HCT116 (cell line): ENCODE data around the gene SLC2A13. TPM values are rescaled to one million over a fixed set of nuclear protein-coding genes. Genes with fewer than 3 reads are reported as not detected.

Source experiments
- ATAC-seq: fragments of 200-7000 bp; cut with Tn5 transposase; 2 replicates; pipeline ENCODE4 v1.9.1; 2020; ENCODE audit warnings: mild to moderate bottlenecking, moderate library complexity
- BruUV-seq: library from RNA; stranded (reverse); fragments of 400-500 nt; replicated peaks from 2 replicates; lab custom pipeline; 2021; lab: Mats Ljungman, UMichigan
- CTCF ChIA-PET: fragments of 300-600 bp; sonication (Branson Sonifier 250); formaldehyde crosslinking; loops from one replicate; lab custom pipeline; 2021; ENCODE audit warnings: antibody characterized with exemption; lab: Charles Lee
- POLR2A ChIA-PET: fragments of 300-600, 350-600 bp; sonication (Branson Sonifier 250); formaldehyde crosslinking; loops from one replicate; lab custom pipeline; 2021; ENCODE audit warnings: antibody characterized with exemption; lab: Charles Lee
- RAD21 ChIA-PET, 2 experiments: fragments of 300-600 bp; sonication (Branson Sonifier 250); formaldehyde crosslinking; loops; one replicate each; lab custom pipeline; 2023; ENCODE audit warnings: low total read pairs in 2 of 2; ENCODE audit not compliant: uncharacterized antibody in 2 of 2, unreplicated experiment in 2 of 2, low non-redundant PET in 1 of 2; lab: Charles Lee
- DNase-seq: peaks from one replicate; pipeline ENCODE4 v3.0.0-alpha.2; 2010; ENCODE audit warnings: low read depth, low spot score
- H2AFZ ChIP-seq: fragments of 200-600 bp; shearing (Covaris generic), sonication (generic); 2 replicates; pipeline ENCODE4 v1.6.1; 2017; ENCODE audit warnings: low read depth, mixed run types, mixed read lengths, antibody characterized with exemption, low read length; ENCODE audit not compliant: poor library complexity, severe bottlenecking
- H3K27ac ChIP-seq: 2 replicates; pipeline ENCODE4 v1.5.1; 2012; ENCODE audit warnings: low read depth, low read length
- H3K27me3 ChIP-seq: fragments of 200-600 bp; sonication (generic); 2 replicates; pipeline ENCODE4 v1.6.1; 2016; ENCODE audit warnings: mixed run types, low read length, mixed read lengths; ENCODE audit not compliant: insufficient read depth
- H3K36me3 ChIP-seq, 2 experiments: fragments of 200-500 bp in 1 of 2; fragments of 200-600 bp in 1 of 2; sonication (Bioruptor generic) in 1 of 2; sonication (generic) in 1 of 2; 2 replicates each; pipeline versions ENCODE4 v1.5.1 to v1.6.1; 2014 to 2016; ENCODE audit warnings: low read length in 2 of 2, inconsistent platforms in 1 of 2, mixed read lengths in 1 of 2, mixed run types in 1 of 2; ENCODE audit not compliant: insufficient read depth in 2 of 2, control insufficient read depth in 1 of 2
- H3K4me1 ChIP-seq, 2 experiments: fragments of 200-600 bp in 1 of 2; sonication (generic) in 1 of 2; 2 replicates each; pipeline versions ENCODE4 v1.5.1 to v1.6.1; 2012 to 2017; ENCODE audit warnings: low read length in 2 of 2, inconsistent platforms in 1 of 2, mild to moderate bottlenecking in 1 of 2, mixed read lengths in 1 of 2, mixed run types in 1 of 2, moderate library complexity in 1 of 2; ENCODE audit not compliant: insufficient read depth in 2 of 2, control insufficient read depth in 1 of 2
- H3K4me2 ChIP-seq: fragments of 200-600 bp; sonication (generic); 2 replicates; pipeline ENCODE4 v1.6.1; 2017; ENCODE audit warnings: mixed run types, low read length, mixed read lengths
- H3K4me3 ChIP-seq, 2 experiments: fragments of 200-600 bp in 1 of 2; sonication (generic) in 1 of 2; replicated peaks in 1 of 2; 2 replicates each; pipeline ENCODE4 v1.5.1; 2011 to 2016; ENCODE audit warnings: low read length in 2 of 2, control low read depth in 1 of 2, low read depth in 1 of 2, mild to moderate bottlenecking in 1 of 2, mixed read lengths in 1 of 2, mixed run types in 1 of 2
- H3K79me2 ChIP-seq: fragments of 200-600 bp; sonication (generic); 2 replicates; pipeline ENCODE4 v1.6.1; 2017; ENCODE audit warnings: mild to moderate bottlenecking, mixed run types, low read length, moderate library complexity, mixed read lengths; ENCODE audit not compliant: insufficient read depth
- H3K9ac ChIP-seq: fragments of 200-600 bp; sonication (generic); 2 replicates; pipeline ENCODE4 v1.6.1; 2016; ENCODE audit warnings: low read length, mixed read lengths
- H3K9me2 ChIP-seq: fragments of 200-600 bp; sonication (generic), shearing (Covaris generic); 2 replicates; pipeline ENCODE4 v1.6.1; 2017; ENCODE audit warnings: mixed run types, mild to moderate bottlenecking, moderate library complexity; ENCODE audit not compliant: insufficient read depth
- H3K9me3 ChIP-seq, 2 experiments: fragments of 200-500 bp in 1 of 2; fragments of 200-600 bp in 1 of 2; sonication (Bioruptor generic) in 1 of 2; sonication (generic) in 1 of 2; 2 replicates each; pipeline ENCODE4 v1.6.1; 2014 to 2017; ENCODE audit warnings: low read length in 2 of 2, mixed read lengths in 2 of 2, inconsistent platforms in 1 of 2, low read depth in 1 of 2, mild to moderate bottlenecking in 1 of 2, mixed run types in 1 of 2, moderate library complexity in 1 of 2; ENCODE audit not compliant: control insufficient read depth in 1 of 2, insufficient read depth in 1 of 2
- H4K20me1 ChIP-seq: fragments of 200-600 bp; sonication (generic), shearing (Covaris generic); 2 replicates; pipeline ENCODE4 v1.6.1; 2017; ENCODE audit warnings: mixed run types, mild to moderate bottlenecking, moderate library complexity; ENCODE audit not compliant: insufficient read depth
- CBX3 ChIP-seq: IDR thresholded peaks from 2 replicates; pipeline ENCODE4 v1.6.1; 2012; ENCODE audit warnings: low read depth
- CEBPB ChIP-seq: IDR thresholded peaks from 2 replicates; pipeline ENCODE4 v1.6.1; 2012; ENCODE audit warnings: low read depth
- EGR1 ChIP-seq: IDR thresholded peaks from 2 replicates; pipeline ENCODE4 v1.6.1; 2012; ENCODE audit warnings: low read depth
- ELF1 ChIP-seq: IDR thresholded peaks from 2 replicates; pipeline ENCODE4 v1.6.1; 2012; ENCODE audit warnings: low read depth, borderline replicate concordance
- FOSL1 ChIP-seq: IDR thresholded peaks from 2 replicates; pipeline ENCODE4 v1.6.1; 2012; ENCODE audit warnings: low read depth
- POLR2A ChIP-seq: IDR thresholded peaks from 2 replicates; pipeline ENCODE4 v1.7.0; 2011; ENCODE audit warnings: borderline replicate concordance; ENCODE audit not compliant: insufficient read depth, insufficient read length; ENCODE audit errors: extremely low read depth
- POLR2AphosphoS5 ChIP-seq: IDR thresholded peaks from 2 replicates; pipeline ENCODE4 v1.6.1; 2011; ENCODE audit warnings: mild to moderate bottlenecking, low read depth, low read length, moderate library complexity
- RAD21 ChIP-seq: IDR thresholded peaks from 2 replicates; pipeline ENCODE4 v1.6.1; 2012; ENCODE audit warnings: low read depth, mild to moderate bottlenecking
- SIN3A ChIP-seq: IDR thresholded peaks from 2 replicates; pipeline ENCODE4 v1.6.1; 2012; ENCODE audit warnings: low read depth
- SP1 ChIP-seq: IDR thresholded peaks from 2 replicates; pipeline ENCODE4 v1.6.1; 2012; ENCODE audit warnings: low read depth
- SRF ChIP-seq: IDR thresholded peaks from 2 replicates; pipeline ENCODE4 v1.6.1; 2012; ENCODE audit warnings: low read depth
- YY1 ChIP-seq: IDR thresholded peaks from 2 replicates; pipeline ENCODE4 v1.6.1; 2011; ENCODE audit warnings: low read length, low read depth, moderate library complexity, mild to moderate bottlenecking; ENCODE audit not compliant: insufficient replicate concordance; ENCODE audit errors: extremely low read depth
- ZFX ChIP-seq: fragments of 450-650 bp; IDR thresholded peaks from 2 replicates; pipeline ENCODE4 v1.6.1; 2017
- ZNF274 ChIP-seq: fragments of 200-500 bp; sonication (Bioruptor generic); IDR thresholded peaks from 2 replicates; pipeline ENCODE4 v1.6.1; 2014; ENCODE audit warnings: mild to moderate bottlenecking, low read depth, low read length, inconsistent platforms
- intact Hi-C: fragments of 100-400 bp; cut with micrococcal nuclease; formaldehyde crosslinking; loops from 2 replicates; pipeline ENCODE4 v1.10.0; 2022
- total RNA-seq: library from RNA; stranded (reverse); gene quantifications from one replicate; pipeline ENCODE4 v1.2.1, GENCODE V29; 2021; ENCODE audit not compliant: unreplicated experiment
- TF ChIP-seq, protein P1 (sequence below): IDR thresholded peaks from 2 replicates; pipeline ENCODE4 v1.6.1; 2012
- TF ChIP-seq, protein P2 (sequence below): IDR thresholded peaks from 2 replicates; pipeline ENCODE4 v1.6.1; 2012; ENCODE audit warnings: low read depth
- TF ChIP-seq, protein P3 (sequence below): IDR thresholded peaks from 2 replicates; pipeline ENCODE4 v1.6.1; 2011; ENCODE audit warnings: mild to moderate bottlenecking, low read length, moderate library complexity; ENCODE audit not compliant: insufficient replicate concordance; ENCODE audit errors: extremely low read depth
- TF ChIP-seq, protein P4 (sequence below): IDR thresholded peaks from 2 replicates; pipeline ENCODE4 v1.6.1; 2012

SLC2A13 gene
- total RNA-seq, 1 experiment from 2014 or later = 6.8 TPM

DNA sequence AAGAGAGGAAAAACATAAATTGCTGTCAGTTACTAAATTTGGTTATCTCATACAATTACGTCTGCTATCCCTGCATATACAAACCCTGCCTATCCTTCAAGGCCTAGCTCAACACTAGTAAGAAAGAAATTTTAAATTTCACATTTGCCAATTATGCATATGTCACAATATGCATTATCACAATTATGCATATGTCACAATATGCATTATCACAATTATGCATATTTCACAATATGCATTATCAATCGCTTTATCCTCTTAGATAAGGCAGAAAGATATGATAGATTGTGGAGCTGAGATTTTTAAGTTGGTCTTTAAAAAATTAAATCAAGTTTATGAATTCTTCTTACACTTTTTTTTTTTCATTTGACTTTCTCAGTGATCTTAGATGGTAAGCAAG, 291.3 kb downstream of the SLC2A13 start:
- Histone ChIP-seq H3K9ac (no peak overlapping the region), H3K27me3 (no peaks in the 10 kb centered on the region), H3K4me3 (no peak overlapping the region), H3K27ac (no peak overlapping the region), H3K79me2 (no peaks in the 10 kb centered on the region), H3K4me2 (no peak overlapping the region), H3K9me2 (no peaks in the 10 kb centered on the region), H3K36me3 (no peaks in the 10 kb centered on the region), H3K9me3 (no peaks in the 10 kb centered on the region), H4K20me1 (no peaks in the 10 kb centered on the region), H3K4me1 (no peaks in the 10 kb centered on the region), H2AFZ (no peak overlapping the region)
- CTCF ChIA-PET = no interaction called here
- RAD21 ChIA-PET = no interaction called here
- no TSS peak for BruUV-seq
- ATAC-seq (no peak), DNase-seq (no peak)
- TF ChIP-seq FOSL1 = no peak
- no peak for TF ChIP-seq SIN3A
- no peak for TF ChIP-seq CEBPB
- TF ChIP-seq RAD21 = no peak
- no peak for TF ChIP-seq ZFX
- TF ChIP-seq EGR1 = no peak
- TF ChIP-seq ELF1 = no peak
- TF ChIP-seq, protein P1, sequence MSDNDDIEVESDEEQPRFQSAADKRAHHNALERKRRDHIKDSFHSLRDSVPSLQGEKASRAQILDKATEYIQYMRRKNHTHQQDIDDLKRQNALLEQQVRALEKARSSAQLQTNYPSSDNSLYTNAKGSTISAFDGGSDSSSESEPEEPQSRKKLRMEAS = no peak
- TF ChIP-seq CBX3 = no peak
- TF ChIP-seq ZNF274 = no peak
- TF ChIP-seq SRF = no peak
- TF ChIP-seq, protein P2, sequence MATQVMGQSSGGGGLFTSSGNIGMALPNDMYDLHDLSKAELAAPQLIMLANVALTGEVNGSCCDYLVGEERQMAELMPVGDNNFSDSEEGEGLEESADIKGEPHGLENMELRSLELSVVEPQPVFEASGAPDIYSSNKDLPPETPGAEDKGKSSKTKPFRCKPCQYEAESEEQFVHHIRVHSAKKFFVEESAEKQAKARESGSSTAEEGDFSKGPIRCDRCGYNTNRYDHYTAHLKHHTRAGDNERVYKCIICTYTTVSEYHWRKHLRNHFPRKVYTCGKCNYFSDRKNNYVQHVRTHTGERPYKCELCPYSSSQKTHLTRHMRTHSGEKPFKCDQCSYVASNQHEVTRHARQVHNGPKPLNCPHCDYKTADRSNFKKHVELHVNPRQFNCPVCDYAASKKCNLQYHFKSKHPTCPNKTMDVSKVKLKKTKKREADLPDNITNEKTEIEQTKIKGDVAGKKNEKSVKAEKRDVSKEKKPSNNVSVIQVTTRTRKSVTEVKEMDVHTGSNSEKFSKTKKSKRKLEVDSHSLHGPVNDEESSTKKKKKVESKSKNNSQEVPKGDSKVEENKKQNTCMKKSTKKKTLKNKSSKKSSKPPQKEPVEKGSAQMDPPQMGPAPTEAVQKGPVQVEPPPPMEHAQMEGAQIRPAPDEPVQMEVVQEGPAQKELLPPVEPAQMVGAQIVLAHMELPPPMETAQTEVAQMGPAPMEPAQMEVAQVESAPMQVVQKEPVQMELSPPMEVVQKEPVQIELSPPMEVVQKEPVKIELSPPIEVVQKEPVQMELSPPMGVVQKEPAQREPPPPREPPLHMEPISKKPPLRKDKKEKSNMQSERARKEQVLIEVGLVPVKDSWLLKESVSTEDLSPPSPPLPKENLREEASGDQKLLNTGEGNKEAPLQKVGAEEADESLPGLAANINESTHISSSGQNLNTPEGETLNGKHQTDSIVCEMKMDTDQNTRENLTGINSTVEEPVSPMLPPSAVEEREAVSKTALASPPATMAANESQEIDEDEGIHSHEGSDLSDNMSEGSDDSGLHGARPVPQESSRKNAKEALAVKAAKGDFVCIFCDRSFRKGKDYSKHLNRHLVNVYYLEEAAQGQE = no peak
- TF ChIP-seq, protein P3, sequence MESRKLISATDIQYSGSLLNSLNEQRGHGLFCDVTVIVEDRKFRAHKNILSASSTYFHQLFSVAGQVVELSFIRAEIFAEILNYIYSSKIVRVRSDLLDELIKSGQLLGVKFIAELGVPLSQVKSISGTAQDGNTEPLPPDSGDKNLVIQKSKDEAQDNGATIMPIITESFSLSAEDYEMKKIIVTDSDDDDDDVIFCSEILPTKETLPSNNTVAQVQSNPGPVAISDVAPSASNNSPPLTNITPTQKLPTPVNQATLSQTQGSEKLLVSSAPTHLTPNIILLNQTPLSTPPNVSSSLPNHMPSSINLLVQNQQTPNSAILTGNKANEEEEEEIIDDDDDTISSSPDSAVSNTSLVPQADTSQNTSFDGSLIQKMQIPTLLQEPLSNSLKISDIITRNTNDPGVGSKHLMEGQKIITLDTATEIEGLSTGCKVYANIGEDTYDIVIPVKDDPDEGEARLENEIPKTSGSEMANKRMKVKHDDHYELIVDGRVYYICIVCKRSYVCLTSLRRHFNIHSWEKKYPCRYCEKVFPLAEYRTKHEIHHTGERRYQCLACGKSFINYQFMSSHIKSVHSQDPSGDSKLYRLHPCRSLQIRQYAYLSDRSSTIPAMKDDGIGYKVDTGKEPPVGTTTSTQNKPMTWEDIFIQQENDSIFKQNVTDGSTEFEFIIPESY = no peak
- TF ChIP-seq POLR2AphosphoS5 = no peak
- TF ChIP-seq POLR2A = no peak
- no peak for TF ChIP-seq SP1
- TF ChIP-seq, protein P4, sequence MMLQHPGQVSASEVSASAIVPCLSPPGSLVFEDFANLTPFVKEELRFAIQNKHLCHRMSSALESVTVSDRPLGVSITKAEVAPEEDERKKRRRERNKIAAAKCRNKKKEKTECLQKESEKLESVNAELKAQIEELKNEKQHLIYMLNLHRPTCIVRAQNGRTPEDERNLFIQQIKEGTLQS = no peak
- no peak for TF ChIP-seq YY1
- intact Hi-C loops = no loop called here
- POLR2A ChIA-PET = no interaction called here
